ENCODE results near the gene GOLGA6L10. TPM values are rescaled to one million over a fixed set of nuclear protein-coding genes. Genes with fewer than 3 reads are reported as not detected.
A peak's percentile ranks its signal among the peaks of the same experiment; 100 is the strongest.
"Not testable (repeated sequence)": the region's sequence is repeated elsewhere in the genome, so short reads cannot be mapped to it uniquely, and the experiment has no call there.

The GOLGA6L10 gene
- total and polyA plus RNA-seq, 2 donors from 2014 or later: 0.45 to 2.5 TPM

- DNase-seq: peak in 1 of 5 donors; percentile 30
- H3K4me1 ChIP-seq (ENCODE audit: control insufficient read depth in 2 of 3, insufficient read depth in 2 of 3, low read depth in 1 of 3, low read length in 3 of 3): peaks cover 0 to 3% (median 0%) of the 10 kb centered on the region in 3 donors
- H3K9me3 ChIP-seq (ENCODE audit: control insufficient read depth in 2 of 3, insufficient read depth in 1 of 3, low read length in 3 of 3): no peaks in the 10 kb centered on the region
- no peak for FAIRE-seq
- TF ChIP-seq CTCF (IDR thresholded peaks at IDR 0.05; ENCODE audit: borderline replicate concordance, extremely low read depth, insufficient read depth): no peak
- no peak overlapping the region for H3K4me3 ChIP-seq (ENCODE audit: low read length in 3 of 3)
- intact Hi-C loops (cut with DNase I): no loop called here
- no peaks in the 10 kb centered on the region for H3K36me3 ChIP-seq (ENCODE audit: control insufficient read depth in 2 of 3, insufficient read depth in 3 of 3, low read length in 3 of 3)
- no peaks in the 10 kb centered on the region for H3K27me3 ChIP-seq (ENCODE audit: control insufficient read depth, insufficient read depth, low read length)
- no peak overlapping the region for H3K27ac ChIP-seq (ENCODE audit: low read depth in 2 of 2, low read length in 2 of 2)
- H3K9ac ChIP-seq (ENCODE audit: low read length in 3 of 3): no peak overlapping the region
These were observed 22.4 kb upstream of the GOLGA6L10 start for GRCh38 chr15:82371656-82372055.

GRCh38 chr15:82367790-82368189 is 18.5 kb upstream of the GOLGA6L10 start:
- H3K27me3 ChIP-seq (ENCODE audit: control insufficient read depth, insufficient read depth, low read length); H3K9me3 ChIP-seq (ENCODE audit: control insufficient read depth in 2 of 3, insufficient read depth in 1 of 3, low read length in 3 of 3); intact Hi-C loops (cut with DNase I); H3K9ac ChIP-seq (ENCODE audit: low read length in 3 of 3); FAIRE-seq; H3K4me3 ChIP-seq (ENCODE audit: low read length in 3 of 3); H3K36me3 ChIP-seq (ENCODE audit: control insufficient read depth in 2 of 3, insufficient read depth in 3 of 3, low read length in 3 of 3); H3K4me1 ChIP-seq (ENCODE audit: control insufficient read depth in 2 of 3, insufficient read depth in 2 of 3, low read depth in 1 of 3, low read length in 3 of 3); H3K27ac ChIP-seq (ENCODE audit: low read depth in 2 of 2, low read length in 2 of 2); DNase-seq: not testable (repeated sequence)

GRCh38 chr15:82365692-82366323 is 16.5 kb upstream of the GOLGA6L10 start:
- intact Hi-C loops (cut with DNase I); H3K27ac ChIP-seq (ENCODE audit: low read depth in 2 of 2, low read length in 2 of 2); H3K9me3 ChIP-seq (ENCODE audit: control insufficient read depth in 2 of 3, insufficient read depth in 1 of 3, low read length in 3 of 3); DNase-seq; H3K9ac ChIP-seq (ENCODE audit: low read length in 3 of 3); H3K27me3 ChIP-seq (ENCODE audit: control insufficient read depth, insufficient read depth, low read length); H3K4me3 ChIP-seq (ENCODE audit: low read length in 3 of 3); H3K36me3 ChIP-seq (ENCODE audit: control insufficient read depth in 2 of 3, insufficient read depth in 3 of 3, low read length in 3 of 3); H3K4me1 ChIP-seq (ENCODE audit: control insufficient read depth in 2 of 3, insufficient read depth in 2 of 3, low read depth in 1 of 3, low read length in 3 of 3): not testable (repeated sequence)
- peak; percentile 66 for FAIRE-seq
- TF ChIP-seq CTCF (IDR thresholded peaks at IDR 0.05; ENCODE audit: borderline replicate concordance, extremely low read depth, insufficient read depth): peak; percentile 19

GRCh38 chr15:82364548-82364947 is 15.3 kb upstream of the GOLGA6L10 start:
- intact Hi-C loops (cut with DNase I); FAIRE-seq: not testable (repeated sequence)

GRCh38 chr15:82362790-82363189 is 13.5 kb upstream of the GOLGA6L10 start:
- DNase-seq; H3K9ac ChIP-seq (ENCODE audit: low read length in 3 of 3); H3K4me3 ChIP-seq (ENCODE audit: low read length in 3 of 3); H3K36me3 ChIP-seq (ENCODE audit: control insufficient read depth in 2 of 3, insufficient read depth in 3 of 3, low read length in 3 of 3); H3K27me3 ChIP-seq (ENCODE audit: control insufficient read depth, insufficient read depth, low read length); H3K9me3 ChIP-seq (ENCODE audit: control insufficient read depth in 2 of 3, insufficient read depth in 1 of 3, low read length in 3 of 3); H3K4me1 ChIP-seq (ENCODE audit: control insufficient read depth in 2 of 3, insufficient read depth in 2 of 3, low read depth in 1 of 3, low read length in 3 of 3); intact Hi-C loops (cut with DNase I); H3K27ac ChIP-seq (ENCODE audit: low read depth in 2 of 2, low read length in 2 of 2); FAIRE-seq: not testable (repeated sequence)

More at GRCh38 chr15:82364548-82364947, 15.3 kb upstream of the GOLGA6L10 start:
- H3K27me3 ChIP-seq (ENCODE audit: control insufficient read depth, insufficient read depth, low read length); H3K27ac ChIP-seq (ENCODE audit: low read depth in 2 of 2, low read length in 2 of 2); H3K9ac ChIP-seq (ENCODE audit: low read length in 3 of 3); H3K4me1 ChIP-seq (ENCODE audit: control insufficient read depth in 2 of 3, insufficient read depth in 2 of 3, low read depth in 1 of 3, low read length in 3 of 3); DNase-seq; H3K9me3 ChIP-seq (ENCODE audit: control insufficient read depth in 2 of 3, insufficient read depth in 1 of 3, low read length in 3 of 3); H3K36me3 ChIP-seq (ENCODE audit: control insufficient read depth in 2 of 3, insufficient read depth in 3 of 3, low read length in 3 of 3); H3K4me3 ChIP-seq (ENCODE audit: low read length in 3 of 3): not testable (repeated sequence)

GRCh38 chr15:82360618-82361017 is 11.3 kb upstream of the GOLGA6L10 start:
- DNase-seq; FAIRE-seq; H3K27me3 ChIP-seq (ENCODE audit: control insufficient read depth, insufficient read depth, low read length); H3K36me3 ChIP-seq (ENCODE audit: control insufficient read depth in 2 of 3, insufficient read depth in 3 of 3, low read length in 3 of 3); H3K27ac ChIP-seq (ENCODE audit: low read depth in 2 of 2, low read length in 2 of 2); H3K9ac ChIP-seq (ENCODE audit: low read length in 3 of 3); intact Hi-C loops (cut with DNase I); H3K9me3 ChIP-seq (ENCODE audit: control insufficient read depth in 2 of 3, insufficient read depth in 1 of 3, low read length in 3 of 3); H3K4me1 ChIP-seq (ENCODE audit: control insufficient read depth in 2 of 3, insufficient read depth in 2 of 3, low read depth in 1 of 3, low read length in 3 of 3); H3K4me3 ChIP-seq (ENCODE audit: low read length in 3 of 3): not testable (repeated sequence)

GRCh38 chr15:82355055-82355454 is 5.8 kb upstream of the GOLGA6L10 start:
- H3K4me3 ChIP-seq (ENCODE audit: low read length in 3 of 3); intact Hi-C loops (cut with DNase I); H3K4me1 ChIP-seq (ENCODE audit: control insufficient read depth in 2 of 3, insufficient read depth in 2 of 3, low read depth in 1 of 3, low read length in 3 of 3); H3K9ac ChIP-seq (ENCODE audit: low read length in 3 of 3); H3K27me3 ChIP-seq (ENCODE audit: control insufficient read depth, insufficient read depth, low read length); H3K27ac ChIP-seq (ENCODE audit: low read depth in 2 of 2, low read length in 2 of 2); H3K9me3 ChIP-seq (ENCODE audit: control insufficient read depth in 2 of 3, insufficient read depth in 1 of 3, low read length in 3 of 3); FAIRE-seq; DNase-seq; H3K36me3 ChIP-seq (ENCODE audit: control insufficient read depth in 2 of 3, insufficient read depth in 3 of 3, low read length in 3 of 3): not testable (repeated sequence)
